Middle frontal gyrus (tissue), 1 donor: ENCODE results near the gene CHIT1.

ENCODE experiments used
- DNase-seq: peaks from one replicate; pipeline ENCODE4 v3.0.0-alpha.2; 2015; ENCODE audit warnings: low spot score; ENCODE audit errors: extremely low spot score

Gene CHIT1

GRCh38 chr1:203229471-203230135 is at the start of gene CHIT1:
TSS of gene CHIT1 (minus strand) at chr1:203229673. CDS start at chr1:203229636, 37 bp downstream.
- no peak for DNase-seq

GRCh38 chr1:203278885-203279406 is 49.5 kb upstream of the CHIT1 start:
- DNase-seq, result no peak

- peak; percentile 82 for DNase-seq
Observed at GRCh38 chr1:203278082-203278884, 48.8 kb upstream of the CHIT1 start.

- DNase-seq, result no peak
Observed at GRCh38 chr1:203276916-203277545, 47.6 kb upstream of the CHIT1 start.

- DNase-seq, result no peak
Observed at GRCh38 chr1:203276408-203276807, 46.9 kb upstream of the CHIT1 start.

GRCh38 chr1:203275656-203276272 is 46.3 kb upstream of the CHIT1 start:
- no peak for DNase-seq

GRCh38 chr1:203274603-203275381 is 45.3 kb upstream of the CHIT1 start:
- peak; percentile 75 for DNase-seq

GRCh38 chr1:203273869-203274602 is 44.6 kb upstream of the CHIT1 start:
- DNase-seq, result no peak

GRCh38 chr1:203273206-203273868 is 43.9 kb upstream of the CHIT1 start:
- DNase-seq, result peak; percentile 78

- DNase-seq, result no peak
Observed at GRCh38 chr1:203272633-203273205, 43.2 kb upstream of the CHIT1 start.

GRCh38 chr1:203271962-203272632 is 42.6 kb upstream of the CHIT1 start:
- DNase-seq, result no peak

GRCh38 chr1:203271018-203271743 is 41.7 kb upstream of the CHIT1 start:
- no peak for DNase-seq

GRCh38 chr1:203270448-203270847 is 41.0 kb upstream of the CHIT1 start:
- DNase-seq, result no peak

GRCh38 chr1:203269654-203270020 is 40.2 kb upstream of the CHIT1 start:
- DNase-seq, result no peak

GRCh38 chr1:203268901-203269653 is 39.6 kb upstream of the CHIT1 start:
- peak; percentile 81 for DNase-seq

- no peak for DNase-seq
Observed at GRCh38 chr1:203267912-203268311, 38.4 kb upstream of the CHIT1 start.

- peak; percentile 85 for DNase-seq
Observed at GRCh38 chr1:203267347-203267846, 37.9 kb upstream of the CHIT1 start.
